Melanocyte of skin (primary cell): ENCODE data around the gene ATG14. TPM values are rescaled to one million over a fixed set of nuclear protein-coding genes. Genes with fewer than 3 reads are reported as not detected.

Source experiments
- small RNA-seq, 2 donors: library from RNA; depleted of rRNA; stranded (forward); fragments of <200 nt; gene quantifications; one replicate each; pipeline ENCODE3, GENCODE V24; 2012
- total RNA-seq, 2 donors: library from RNA; depleted of rRNA; stranded (reverse); fragments of >200 nt; gene quantifications; 2 replicates each; pipeline ENCODE4 v1.2.3, GENCODE V29; 2012

The ATG14 gene, protein sequence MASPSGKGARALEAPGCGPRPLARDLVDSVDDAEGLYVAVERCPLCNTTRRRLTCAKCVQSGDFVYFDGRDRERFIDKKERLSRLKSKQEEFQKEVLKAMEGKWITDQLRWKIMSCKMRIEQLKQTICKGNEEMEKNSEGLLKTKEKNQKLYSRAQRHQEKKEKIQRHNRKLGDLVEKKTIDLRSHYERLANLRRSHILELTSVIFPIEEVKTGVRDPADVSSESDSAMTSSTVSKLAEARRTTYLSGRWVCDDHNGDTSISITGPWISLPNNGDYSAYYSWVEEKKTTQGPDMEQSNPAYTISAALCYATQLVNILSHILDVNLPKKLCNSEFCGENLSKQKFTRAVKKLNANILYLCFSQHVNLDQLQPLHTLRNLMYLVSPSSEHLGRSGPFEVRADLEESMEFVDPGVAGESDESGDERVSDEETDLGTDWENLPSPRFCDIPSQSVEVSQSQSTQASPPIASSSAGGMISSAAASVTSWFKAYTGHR
- total RNA-seq: 10 to 100 TPM; 11.0 TPM

DNA sequence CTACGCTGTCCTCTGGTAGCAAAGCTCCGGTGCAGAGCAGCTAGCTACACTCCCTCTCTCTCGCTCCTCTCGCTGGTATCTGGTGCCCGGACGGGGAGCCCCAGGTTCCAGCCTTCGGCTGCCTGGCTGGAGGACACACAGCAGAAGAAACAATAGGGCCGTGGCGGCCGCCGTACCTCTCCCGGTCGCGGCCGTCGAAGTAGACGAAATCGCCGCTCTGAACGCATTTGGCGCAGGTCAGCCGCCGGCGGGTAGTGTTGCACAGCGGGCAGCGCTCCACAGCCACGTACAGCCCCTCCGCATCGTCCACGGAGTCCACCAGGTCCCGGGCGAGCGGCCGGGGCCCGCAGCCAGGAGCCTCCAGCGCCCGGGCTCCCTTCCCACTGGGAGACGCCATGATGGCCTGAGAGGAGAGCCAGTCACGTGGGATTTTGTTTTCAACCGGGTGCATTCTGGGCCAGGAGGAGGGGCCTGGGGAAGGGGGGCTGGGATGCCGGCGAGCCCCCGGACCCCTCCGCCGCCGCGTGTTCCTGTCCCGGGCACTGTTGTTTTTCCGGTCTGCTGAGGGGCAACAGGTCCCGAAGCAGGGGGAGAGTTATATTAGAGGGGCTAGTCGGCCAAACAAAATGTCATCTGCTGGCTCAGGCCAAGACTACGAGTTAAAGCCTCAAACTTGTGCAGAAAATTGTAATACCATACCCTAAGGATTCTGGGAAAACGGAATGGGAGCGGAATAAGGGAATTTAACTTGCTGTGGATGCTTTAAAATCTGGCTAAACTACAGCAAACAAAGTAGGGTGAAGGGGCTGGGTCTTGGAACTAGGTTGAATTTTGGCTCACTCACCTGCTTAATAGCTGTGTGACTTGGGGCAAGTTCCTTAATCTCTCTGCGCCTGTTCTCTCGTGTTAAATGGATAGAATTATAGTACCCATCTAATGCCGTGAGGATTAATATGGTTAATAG is at the start of gene ATG14:
Gene ATG14, minus strand, starts transcription at position 405 of the 964 bp plus-strand sequence. Its CDS starts 8 bp downstream, at position 397.

DNA sequence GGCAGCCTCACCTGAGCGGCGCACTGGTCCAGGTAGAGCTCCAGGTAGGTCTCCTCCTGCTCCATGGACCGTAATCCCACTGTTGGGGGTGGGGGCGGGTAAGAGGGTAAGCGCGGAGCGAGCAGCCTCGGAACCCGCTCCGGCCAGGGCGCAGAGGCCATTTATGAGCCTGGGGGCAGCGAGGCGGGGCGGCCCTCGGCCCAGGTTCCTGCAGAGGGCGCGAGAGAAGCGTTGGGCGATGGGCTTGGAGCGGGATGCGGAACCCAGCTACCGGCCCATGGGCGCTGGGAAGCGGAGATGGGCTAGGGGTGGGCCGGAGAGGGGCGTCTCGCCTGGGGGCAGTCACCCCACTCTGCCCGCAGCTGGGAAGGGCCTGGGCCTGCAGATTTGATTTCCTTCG is 28.8 kb upstream of the ATG14 start, which contains the start of gene TBPL2:
Gene TBPL2, minus strand, starts transcription at position 232 of the 400 bp plus-strand sequence. Its CDS starts 167 bp downstream, at position 65.

Small RNAs within 50 kb of the gene (small RNA-seq; reads per million reads assigned to genes)
- gene AL356801.1: 0 reads per million in 2 donors

Other genes with a start within 250 kb of the ATG14 start
- gene DLGAP5, start 220.2 kb downstream of the ATG14 start, total RNA-seq: 10 to 100 TPM; 25.5 to 43.3 TPM
- gene FBXO34, start 140.4 kb downstream of the ATG14 start, total RNA-seq: 10 to 100 TPM; 19.6 to 23.3 TPM
- gene TBPL2, start 28.8 kb upstream of the ATG14 start, total RNA-seq: not detected
- gene KTN1, start 168.4 kb upstream of the ATG14 start, total RNA-seq: 10 to 100 TPM; 53.6 to 57.8 TPM